Large intestine (tissue), 3 donors: ENCODE measurements around the gene BRSK2. TPM values are rescaled to one million over a fixed set of nuclear protein-coding genes. Genes with fewer than 3 reads are reported as not detected.

ENCODE experiments used
- DNase-seq, 2 donors: peaks; one replicate each; pipeline versions ENCODE4 v3.0.0 to v3.0.0-alpha.2; 2013
- H3K27ac ChIP-seq: one replicate; pipeline ENCODE4 v1.5.1; 2013; ENCODE audit warnings: low read length
- H3K27me3 ChIP-seq: 2 replicates; pipeline ENCODE4 v1.6.1; 2013; ENCODE audit warnings: low read length; ENCODE audit not compliant: control insufficient read depth, insufficient read depth
- H3K36me3 ChIP-seq: 2 replicates; pipeline ENCODE4 v1.6.1; 2013; ENCODE audit warnings: low read length; ENCODE audit not compliant: control insufficient read depth, insufficient read depth
- H3K4me1 ChIP-seq: one replicate; pipeline ENCODE4 v1.6.1; 2013; ENCODE audit warnings: low read length; ENCODE audit not compliant: control insufficient read depth, insufficient read depth
- H3K4me3 ChIP-seq: one replicate; pipeline ENCODE4 v1.5.1; 2013; ENCODE audit warnings: low read length
- H3K9me3 ChIP-seq: one replicate; pipeline ENCODE4 v1.6.1; 2013; ENCODE audit warnings: mild to moderate bottlenecking, low read depth, low read length, moderate library complexity; ENCODE audit not compliant: control insufficient read depth
- WGBS: methylation state at CpG from one replicate; pipeline ENCODE4 v1.1.5; 2013; ENCODE audit warnings: low lambda C conversion rate; ENCODE audit not compliant: insufficient coverage; 5-methylcytosine and 5-hydroxymethylcytosine counted together
- polyA plus RNA-seq: library from polyadenylated mRNA; unstranded; fragments of 120-200 nt; gene quantifications from one replicate; pipeline ENCODE4 v1.2.1, GENCODE V29; 2013

BRSK2 gene
- polyA plus RNA-seq, 1 donor, result 14.7 TPM

GRCh38 chr11:1493650-1494244 is 104.0 kb downstream of the BRSK2 start:
- no peaks in the 10 kb centered on the region for H3K36me3 ChIP-seq
- no peaks in the 10 kb centered on the region for H3K9me3 ChIP-seq
- no peak for DNase-seq
- WGBS, result 93% methylated on average over 1 of the region's 3 CpGs
- H3K4me1 ChIP-seq, result no peaks in the 10 kb centered on the region
- no peak overlapping the region for H3K27ac ChIP-seq
- no peaks in the 10 kb centered on the region for H3K27me3 ChIP-seq
- H3K4me3 ChIP-seq, result no peak overlapping the region

DNA sequence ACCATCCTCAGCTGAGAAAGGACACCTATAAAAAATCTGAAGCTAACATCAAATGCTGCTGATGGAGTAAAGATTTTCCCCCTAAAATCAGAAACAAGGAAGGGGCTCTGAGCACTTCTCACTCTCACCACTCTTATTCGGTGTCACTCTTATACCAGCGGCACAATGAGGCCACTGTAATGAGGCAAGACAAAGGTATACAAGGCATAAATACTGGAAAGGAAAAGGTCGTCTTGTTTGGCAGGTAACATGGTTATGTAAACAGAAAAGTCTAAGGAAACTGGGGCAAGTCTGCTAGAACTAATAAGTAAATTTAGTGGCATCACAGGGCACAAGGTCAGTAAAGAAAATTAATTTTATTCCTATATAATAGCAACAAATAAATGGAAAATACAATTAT is 104.9 kb downstream of the BRSK2 start:
- Histone ChIP-seq H3K36me3 (peaks cover under 1% of the 10 kb centered on the region), H3K27ac (no peak overlapping the region), H3K9me3 (peaks cover 5% of the 10 kb centered on the region), H3K4me1 (no peaks in the 10 kb centered on the region), H3K27me3 (no peaks in the 10 kb centered on the region), H3K4me3 (no peak overlapping the region)
- DNase-seq, result no peak
- 100% methylated on average over 2 of the region's 3 CpGs for WGBS

- H3K4me3 ChIP-seq, result no peak overlapping the region
- WGBS, result no CpG with 5 or more reads among the region's 9 CpGs
- no peak for DNase-seq
These were observed 106.5 kb downstream of the BRSK2 start for GRCh38 chr11:1496091-1496760.

GRCh38 chr11:1496761-1497095 is 107.0 kb downstream of the BRSK2 start:
- H3K27me3 ChIP-seq, result no peaks in the 10 kb centered on the region
- DNase-seq, result no peak
- no peak overlapping the region for H3K4me3 ChIP-seq
- H3K4me1 ChIP-seq, result no peaks in the 10 kb centered on the region
- no peak overlapping the region for H3K27ac ChIP-seq
- no CpG with 5 or more reads among the region's 3 CpGs for WGBS
- H3K36me3 ChIP-seq, result peaks cover 5% of the 10 kb centered on the region
- peaks cover 7% of the 10 kb centered on the region for H3K9me3 ChIP-seq

More at GRCh38 chr11:1496091-1496760, 106.5 kb downstream of the BRSK2 start:
- peaks cover 7% of the 10 kb centered on the region for H3K9me3 ChIP-seq
- peaks cover 5% of the 10 kb centered on the region for H3K36me3 ChIP-seq
- no peak overlapping the region for H3K27ac ChIP-seq
- H3K4me1 ChIP-seq, result no peaks in the 10 kb centered on the region
- H3K27me3 ChIP-seq, result no peaks in the 10 kb centered on the region

GRCh38 chr11:1497600-1497999 is 107.9 kb downstream of the BRSK2 start:
- H3K27ac ChIP-seq, result no peak overlapping the region
- no peaks in the 10 kb centered on the region for H3K27me3 ChIP-seq
- no peak overlapping the region for H3K4me3 ChIP-seq
- whole genome bisulfite sequencing, result no CpG with 5 or more reads among the region's 5 CpGs
- peaks cover 7% of the 10 kb centered on the region for H3K9me3 ChIP-seq
- no peaks in the 10 kb centered on the region for H3K4me1 ChIP-seq
- H3K36me3 ChIP-seq, result peaks cover 5% of the 10 kb centered on the region
- DNase-seq, result no peak

GRCh38 chr11:1498262-1498661 is 108.5 kb downstream of the BRSK2 start:
- Histone ChIP-seq H3K4me1 (peaks cover 2% of the 10 kb centered on the region), H3K27me3 (no peaks in the 10 kb centered on the region), H3K4me3 (no peak overlapping the region), H3K9me3 (peaks cover 7% of the 10 kb centered on the region), H3K27ac (no peak overlapping the region), H3K36me3 (peaks cover 5% of the 10 kb centered on the region)
- DNase-seq, result no peak
- 100% methylated on average over 1 of the region's 13 CpGs for WGBS

DNA sequence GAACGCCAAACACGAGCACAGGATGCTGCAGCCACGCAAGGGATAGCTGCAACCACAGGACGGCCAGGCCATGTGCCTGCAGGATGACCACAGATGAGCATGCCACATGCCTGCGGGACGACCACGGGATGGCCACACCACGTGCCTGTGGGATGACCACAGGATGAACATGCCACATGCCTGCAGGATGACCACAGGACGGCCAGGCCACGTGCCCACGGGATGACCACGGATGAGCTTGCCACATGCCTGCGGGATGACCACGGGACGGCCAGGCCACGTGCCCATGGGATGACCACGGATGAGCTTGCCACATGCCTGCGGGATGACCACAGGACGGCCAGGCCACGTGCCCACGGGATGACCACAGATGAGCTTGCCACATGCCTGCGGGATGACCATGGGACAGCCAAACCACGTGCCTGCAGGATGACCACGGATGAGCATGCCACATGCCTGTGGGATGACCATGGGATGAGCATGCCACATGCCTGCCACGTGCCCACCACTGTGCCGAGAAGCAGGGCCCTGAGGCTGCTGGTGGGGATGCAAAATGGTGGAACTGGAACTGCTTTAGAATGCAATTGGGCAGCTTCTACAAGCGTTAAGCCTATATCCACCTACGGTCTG is 109.6 kb downstream of the BRSK2 start:
- peaks cover 5% of the 10 kb centered on the region for H3K36me3 ChIP-seq
- H3K4me1 ChIP-seq, result peaks cover 8% of the 10 kb centered on the region
- H3K27ac ChIP-seq, result no peak overlapping the region
- no peaks in the 10 kb centered on the region for H3K27me3 ChIP-seq
- no CpG with 5 or more reads among the region's 28 CpGs for WGBS
- no peak for DNase-seq
- H3K4me3 ChIP-seq, result no peak overlapping the region
- H3K9me3 ChIP-seq, result peaks cover 7% of the 10 kb centered on the region

- H3K27ac ChIP-seq, result no peak overlapping the region
- peaks cover 8% of the 10 kb centered on the region for H3K4me1 ChIP-seq
- no CpG with 5 or more reads among the region's 14 CpGs for WGBS
- no peak for DNase-seq
- H3K36me3 ChIP-seq, result peaks cover 5% of the 10 kb centered on the region
- H3K4me3 ChIP-seq, result no peak overlapping the region
- H3K9me3 ChIP-seq, result peaks cover 7% of the 10 kb centered on the region
- no peaks in the 10 kb centered on the region for H3K27me3 ChIP-seq
These were observed 110.2 kb downstream of the BRSK2 start for GRCh38 chr11:1499899-1500298.

DNA sequence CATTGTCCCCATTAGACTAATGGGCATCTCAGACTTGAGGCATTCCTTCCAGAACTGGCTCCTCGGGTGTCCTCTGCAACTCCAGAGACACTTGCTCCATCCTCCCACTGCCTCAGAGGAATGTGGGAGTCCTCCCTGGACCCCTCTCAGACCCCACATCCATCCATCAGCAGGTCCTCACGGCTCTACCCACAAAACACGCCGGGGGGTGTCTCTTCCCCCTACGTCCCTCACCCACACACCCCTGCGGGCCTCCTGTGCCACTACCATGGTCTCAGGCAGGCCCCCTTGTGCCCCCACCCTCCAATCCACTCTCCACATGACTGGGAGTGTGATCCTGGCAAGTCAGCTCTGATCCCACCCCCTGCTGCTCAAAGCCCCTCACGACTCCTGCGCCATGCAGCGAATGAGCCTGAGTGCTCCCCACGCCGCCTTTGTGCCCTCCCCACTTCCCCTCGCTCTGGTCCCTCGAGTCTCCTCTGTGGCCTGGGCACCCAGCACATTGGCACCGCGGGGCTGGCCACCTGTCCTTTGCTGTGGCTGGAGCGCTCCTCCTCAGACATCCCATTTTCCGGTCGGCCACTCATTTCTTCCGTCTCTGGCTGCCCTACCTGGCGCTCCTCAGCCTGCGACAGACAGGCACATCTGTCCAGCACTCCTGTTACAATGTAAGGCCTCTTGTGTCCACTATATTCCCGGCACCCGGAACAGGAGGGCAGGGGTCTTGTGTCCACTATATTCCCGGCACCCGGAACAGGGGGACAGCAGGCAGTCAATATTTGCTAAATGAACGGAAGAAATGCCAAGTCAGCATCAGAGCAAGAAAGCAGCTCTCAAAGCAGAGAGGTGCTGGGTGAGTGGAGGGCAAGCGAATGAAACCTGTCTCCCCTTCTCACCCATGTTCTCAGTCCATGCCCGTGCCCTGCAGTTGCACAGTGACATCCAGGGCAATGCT is 111.0 kb downstream of the BRSK2 start:
- H3K9me3 ChIP-seq, result peaks cover 7% of the 10 kb centered on the region
- H3K27me3 ChIP-seq, result no peaks in the 10 kb centered on the region
- H3K4me3 ChIP-seq, result no peak overlapping the region
- peaks cover 8% of the 10 kb centered on the region for H3K4me1 ChIP-seq
- no CpG with 5 or more reads among the region's 28 CpGs for WGBS
- H3K27ac ChIP-seq, result no peak overlapping the region
- DNase-seq, result no peak
- peaks cover 5% of the 10 kb centered on the region for H3K36me3 ChIP-seq
